Activated naive CD8-positive, alpha-beta T cell treated with anti-CD3 and anti-CD28 coated beads, Interleukin-2, amount 50 U/mL, for 16 hours (primary cell): ENCODE measurements around the gene C3.
"Not testable (repeated sequence)": the region's sequence is repeated elsewhere in the genome, so short reads cannot be mapped to it uniquely, and the experiment has no call there.

Source experiments
- DNase-seq: peaks from one replicate; pipeline ENCODE4 v3.0.0-alpha.2; 2020; ENCODE audit warnings: low read depth, low spot score

Gene C3

DNA sequence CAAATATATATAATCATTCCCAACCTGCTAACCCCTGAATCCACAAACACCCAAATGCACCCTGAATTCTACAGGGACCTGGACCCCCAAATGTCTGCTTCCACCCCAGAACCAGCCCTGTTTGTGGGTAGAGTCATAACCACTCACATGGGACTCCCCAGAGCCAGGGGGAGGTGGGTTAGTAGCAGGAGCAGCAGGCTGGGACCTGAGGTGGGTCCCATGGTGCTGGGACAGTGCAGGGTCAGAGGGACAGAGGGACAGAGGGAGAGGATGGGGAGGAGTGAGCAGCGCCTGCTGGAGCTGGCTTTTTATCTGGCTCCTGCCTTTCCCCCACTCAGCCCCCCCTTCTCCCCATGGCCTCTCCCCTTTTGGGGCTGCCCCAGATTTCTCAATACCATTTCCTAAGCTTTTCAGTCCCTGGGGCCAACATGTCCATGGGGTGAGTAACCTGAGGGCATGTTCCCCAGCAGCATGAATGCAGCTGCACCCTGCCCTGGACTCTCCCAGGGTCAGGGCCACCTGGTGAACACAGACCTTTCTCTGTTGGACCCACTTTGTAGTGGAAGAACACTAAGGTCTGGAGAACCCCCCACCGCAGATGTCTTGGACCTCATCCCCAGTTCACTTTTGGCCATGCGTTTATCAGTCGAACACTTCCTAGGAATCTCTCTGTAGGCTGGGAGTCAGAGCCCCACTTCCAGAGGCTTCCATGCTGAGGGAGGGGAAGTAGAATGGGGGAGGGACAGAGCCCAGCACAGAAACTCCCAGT, at the start of gene C3:
C3 (minus strand) TSS at position 282 of the 769 bp plus-strand sequence; CDS start at position 221, 61 bp downstream.
- DNase-seq, result no peak

GRCh38 chr19:6769006-6769619, 48.7 kb upstream of the C3 start:
- no peak for DNase-seq

DNA sequence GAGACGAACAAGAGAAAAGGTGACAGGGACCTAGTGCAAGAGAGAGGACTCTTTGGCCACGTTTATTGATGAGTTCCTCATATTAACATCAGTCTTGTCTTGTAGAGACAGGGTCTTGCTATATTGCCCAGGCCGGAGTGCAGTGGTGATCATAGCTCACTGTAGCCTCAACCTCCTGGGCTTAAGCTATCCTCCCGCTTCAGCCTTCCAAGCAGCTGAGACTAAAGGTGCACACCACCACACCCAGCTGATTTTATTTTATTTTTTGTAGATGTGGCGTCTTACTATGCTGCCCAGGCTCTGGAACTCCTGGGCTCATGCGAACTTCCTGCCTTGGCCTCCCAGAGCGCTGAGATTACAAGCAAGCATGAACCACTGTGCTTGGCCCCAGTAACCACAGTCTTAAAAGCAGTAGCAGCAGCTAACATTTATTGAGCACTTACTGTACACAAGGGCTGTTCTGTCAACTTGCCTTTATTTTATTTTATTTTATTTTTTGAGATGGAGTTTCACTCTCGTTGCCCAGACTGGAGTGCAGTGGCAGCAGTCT, 47.9 kb upstream of the C3 start:
- no peak for DNase-seq

DNA sequence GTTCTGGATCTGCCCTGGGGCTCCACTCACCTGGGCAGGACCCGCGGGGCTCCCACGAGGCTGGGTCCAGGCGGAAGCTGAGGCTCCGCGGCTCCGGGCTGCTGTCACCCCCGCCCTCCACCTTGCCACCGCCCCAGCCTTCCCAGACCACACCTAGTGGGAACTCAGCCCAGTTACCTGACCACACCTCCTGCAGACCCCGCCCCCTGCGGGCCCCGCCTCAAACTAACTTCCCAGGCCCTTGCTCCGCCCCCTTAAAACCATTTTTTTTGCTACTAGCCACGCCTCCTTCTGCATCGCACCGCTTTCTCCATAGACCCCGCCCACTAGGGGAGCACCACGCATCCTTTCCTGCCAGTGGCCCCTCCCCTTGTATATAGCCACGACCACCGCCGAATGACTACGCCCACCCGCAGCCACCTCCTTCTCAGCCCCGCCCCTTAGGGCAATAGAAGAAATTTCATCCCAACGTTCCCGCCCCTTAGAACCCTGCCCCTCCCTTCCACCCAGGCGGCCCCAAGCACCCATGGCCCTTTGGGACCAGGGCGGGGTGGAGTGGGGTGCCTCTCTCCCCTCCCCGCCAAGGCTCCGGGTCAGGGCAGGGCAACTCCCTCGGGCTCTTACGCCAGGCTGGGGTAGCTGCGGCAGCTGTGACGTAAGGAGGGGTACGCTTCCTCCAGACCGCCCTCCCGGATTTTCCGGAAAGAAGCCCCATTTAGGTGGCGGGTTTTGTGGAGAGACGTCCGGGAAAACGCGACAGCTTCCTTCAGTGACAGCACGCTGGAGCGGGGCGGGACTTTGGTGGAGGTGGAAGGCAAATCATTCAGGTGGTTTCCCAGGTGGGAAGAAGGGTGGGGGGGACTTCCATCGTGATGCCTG, 47.1 kb upstream of the C3 start, which contains the start of gene SH2D3A:
SH2D3A (minus strand) TSS at position 79 of the 879 bp plus-strand sequence. CDS start 3,687 bp downstream, outside the sequence.
- DNase-seq, result peak; percentile 88

- no peak for DNase-seq
These were observed 46.6 kb upstream of the C3 start for GRCh38 chr19:6767081-6767356.

- no peak for DNase-seq
These were observed 46.1 kb upstream of the C3 start for GRCh38 chr19:6766357-6767080.

DNA sequence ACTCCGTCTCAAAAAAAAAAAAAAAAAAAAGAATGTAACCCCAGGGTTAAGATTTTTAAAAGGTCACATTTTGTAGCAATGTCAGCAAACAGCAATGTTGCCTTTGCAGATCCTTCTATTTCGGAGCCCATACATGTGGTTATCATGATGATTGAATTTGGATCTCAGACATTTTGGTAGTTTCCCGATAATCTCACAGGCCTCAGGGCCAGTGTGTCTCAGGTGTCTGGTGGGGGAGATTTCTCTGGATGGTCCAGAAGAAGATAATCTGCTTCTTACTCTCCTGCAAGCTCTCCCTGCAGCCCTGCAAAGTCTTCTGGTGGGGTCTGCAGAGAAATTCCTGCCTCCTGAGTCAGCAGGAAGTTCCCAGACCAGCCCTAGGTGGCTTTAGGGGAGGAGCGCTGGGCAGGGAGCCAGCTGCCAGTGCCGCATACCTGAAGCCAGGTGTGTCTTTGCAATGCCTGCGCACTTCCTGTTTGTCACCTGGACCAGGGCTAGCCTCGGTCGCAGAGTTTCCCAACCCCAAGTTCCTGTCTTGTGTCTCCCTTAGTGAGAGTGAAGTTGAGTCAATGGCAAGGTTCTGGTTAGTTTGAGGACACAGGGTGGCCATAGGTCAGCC, 45.4 kb upstream of the C3 start:
- no peak for DNase-seq

DNA sequence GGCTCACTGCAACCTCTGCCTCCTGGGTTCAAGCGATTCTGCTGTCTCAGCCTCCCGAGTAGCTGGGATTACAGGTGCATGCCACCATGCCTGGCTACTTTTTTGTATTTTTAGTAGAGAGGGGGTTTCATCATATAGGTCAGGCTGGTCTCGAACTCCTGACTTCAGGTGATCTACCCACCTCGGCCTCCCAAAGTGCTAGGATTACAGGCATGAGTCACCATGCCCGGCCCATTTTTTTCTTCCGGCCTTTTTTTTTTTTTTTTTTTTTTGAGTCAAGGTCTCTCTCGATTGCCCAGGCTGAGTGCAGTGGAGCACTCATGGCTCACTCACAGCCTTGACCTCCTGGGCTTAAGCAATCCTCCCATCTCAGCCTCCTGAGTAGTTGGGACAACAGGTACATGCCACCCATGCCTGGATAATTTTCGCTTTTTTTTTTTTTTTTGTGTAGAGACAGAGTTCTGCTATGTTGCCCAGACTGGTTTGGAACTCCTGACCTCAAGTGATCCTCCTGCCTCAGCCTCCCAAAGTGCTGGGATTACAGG, 41.9 kb upstream of the C3 start:
- DNase-seq, result not testable (repeated sequence)

DNA sequence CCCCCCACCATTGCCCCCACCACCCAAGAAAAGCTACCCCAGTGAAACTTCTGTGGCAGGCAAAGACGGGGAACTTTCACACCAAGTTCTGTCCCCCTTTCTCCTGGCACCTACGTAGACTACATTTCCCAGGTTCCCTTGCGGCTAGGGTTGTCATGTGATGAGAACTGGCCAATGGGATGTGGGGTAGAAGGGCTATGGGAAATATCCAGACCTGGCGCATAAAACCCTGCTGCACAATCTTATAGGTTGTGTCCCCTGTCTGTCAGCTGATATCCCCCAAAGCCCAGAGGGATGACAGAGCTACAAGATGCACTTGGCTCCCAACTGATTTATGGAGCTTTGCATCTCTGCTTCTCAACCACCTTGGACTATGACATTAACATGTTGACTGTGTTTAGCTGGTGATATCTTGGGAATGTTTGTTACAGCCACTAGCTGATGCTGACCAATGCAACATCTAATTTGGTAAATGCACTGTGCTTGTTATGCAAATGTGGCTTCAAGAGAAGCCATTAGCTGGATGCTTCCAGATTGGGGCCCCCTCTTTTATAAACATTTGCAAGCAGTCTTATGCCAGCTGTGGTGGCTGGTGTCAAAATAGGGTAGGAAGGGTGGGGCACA, 40.7 kb upstream of the C3 start:
- no peak for DNase-seq

DNA sequence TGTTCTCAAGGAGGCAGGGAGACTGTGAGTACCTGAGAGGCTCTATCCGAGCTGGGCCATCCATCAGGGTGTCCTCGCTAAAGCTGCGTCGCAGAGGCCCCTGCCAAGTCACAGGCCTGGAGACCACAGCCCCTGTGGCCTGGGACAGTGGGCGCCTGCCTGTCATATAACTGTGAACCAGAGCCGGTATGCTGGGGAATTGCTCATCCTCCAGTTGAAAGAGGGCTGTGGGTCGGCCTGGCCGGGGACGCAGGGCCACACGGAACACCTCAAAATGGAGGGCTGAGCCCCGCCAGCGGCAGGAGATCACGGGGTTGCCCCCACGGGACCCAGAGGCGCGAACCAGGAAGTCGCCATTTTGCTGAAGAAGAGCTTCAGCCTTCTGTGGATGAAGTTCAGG, 40.2 kb upstream of the C3 start:
- DNase-seq, result no peak

GRCh38 chr19:6754653-6755463, 34.4 kb upstream of the C3 start:
- DNase-seq, result no peak

DNA sequence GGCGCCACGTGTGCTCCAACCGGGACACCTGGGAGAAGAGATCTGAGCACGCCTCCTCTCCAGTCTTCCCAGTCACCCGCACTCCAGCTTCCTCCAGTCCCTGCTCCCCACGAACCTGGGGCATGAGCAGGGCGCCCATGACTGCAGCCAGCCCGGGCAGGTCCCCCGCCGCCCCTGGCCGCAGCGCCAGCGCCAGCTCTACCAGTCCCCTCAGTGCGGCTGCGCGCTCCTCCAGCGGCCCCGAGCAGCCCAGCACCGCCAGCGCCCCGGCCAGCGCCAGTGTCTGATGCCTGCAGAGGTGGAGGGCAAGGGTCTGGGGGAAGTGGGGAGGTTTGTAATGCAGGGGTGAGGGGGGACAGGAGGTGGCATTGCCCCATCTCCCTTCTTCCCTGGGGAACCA, 33.7 kb upstream of the C3 start:
- no peak for DNase-seq

GRCh38 chr19:6753178-6754031, 33.0 kb upstream of the C3 start:
- peak; percentile 77 for DNase-seq

DNA sequence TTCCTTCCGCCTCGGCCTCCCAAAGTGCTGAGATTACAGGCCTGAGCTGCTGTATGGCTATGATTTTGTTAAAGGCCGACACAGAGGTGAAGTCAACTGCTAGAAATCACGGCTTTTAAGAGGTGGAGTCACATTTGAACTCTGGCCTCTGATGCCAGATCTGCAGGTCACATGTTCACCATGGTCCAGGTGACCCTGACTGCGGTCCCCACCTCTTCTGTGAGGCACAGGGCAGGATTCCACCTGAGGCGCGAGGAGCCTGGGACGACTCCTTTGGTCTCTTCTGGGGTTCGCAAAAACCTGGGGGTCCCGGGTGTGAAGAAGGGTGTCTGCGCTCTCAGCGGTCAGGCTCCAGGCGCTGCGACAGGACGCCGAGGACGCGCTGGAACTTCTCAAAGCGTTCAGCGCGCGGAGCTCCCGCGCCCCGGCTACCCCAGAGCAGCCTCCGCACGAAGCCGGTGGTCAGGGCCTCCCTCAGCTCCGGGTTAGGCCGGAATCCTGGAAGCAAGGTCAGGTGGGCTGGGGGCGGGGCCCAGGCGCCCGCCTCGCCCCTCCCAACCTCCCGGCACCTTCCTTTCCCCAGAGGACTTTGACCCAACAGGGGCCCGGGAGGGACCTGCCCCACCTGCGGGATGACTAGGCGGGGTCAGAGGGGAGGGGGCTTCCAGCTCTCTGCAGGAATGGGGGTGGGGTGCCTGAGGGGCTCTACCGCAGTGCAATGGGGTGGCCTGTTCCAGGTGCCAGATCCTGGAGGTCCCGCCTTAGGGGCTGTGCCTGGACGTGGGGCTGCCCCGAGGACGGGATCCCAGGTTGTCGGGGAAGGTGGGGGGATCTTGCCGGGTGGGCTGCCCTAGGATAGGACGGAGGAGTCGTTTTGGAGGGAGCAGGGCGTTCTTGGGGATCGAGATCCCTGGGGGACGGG, 32.1 kb upstream of the C3 start:
- no peak for DNase-seq

GRCh38 chr19:6751189-6751588, 30.7 kb upstream of the C3 start:
- DNase-seq, result no peak

GRCh38 chr19:6750062-6750461, 29.6 kb upstream of the C3 start:
- no peak for DNase-seq

GRCh38 chr19:6748543-6748942, 28.1 kb upstream of the C3 start:
- DNase-seq, result not testable (repeated sequence)
